NCI-H524 treated with DMSO at 0.1 percent for 48 hours (cell line): ENCODE measurements around the gene SIRPG.
"Not testable (repeated sequence)": the region's sequence is repeated elsewhere in the genome, so short reads cannot be mapped to it uniquely, and the experiment has no call there.

Experiments used
- DNase-seq: peaks from one replicate; lab custom pipeline; 2025; lab: John Stamatoyannopoulos, UW

The SIRPG gene

GRCh38 chr20:1635291-1635979, 22.1 kb downstream of the SIRPG start:
- DNase-seq, result no peak

DNA sequence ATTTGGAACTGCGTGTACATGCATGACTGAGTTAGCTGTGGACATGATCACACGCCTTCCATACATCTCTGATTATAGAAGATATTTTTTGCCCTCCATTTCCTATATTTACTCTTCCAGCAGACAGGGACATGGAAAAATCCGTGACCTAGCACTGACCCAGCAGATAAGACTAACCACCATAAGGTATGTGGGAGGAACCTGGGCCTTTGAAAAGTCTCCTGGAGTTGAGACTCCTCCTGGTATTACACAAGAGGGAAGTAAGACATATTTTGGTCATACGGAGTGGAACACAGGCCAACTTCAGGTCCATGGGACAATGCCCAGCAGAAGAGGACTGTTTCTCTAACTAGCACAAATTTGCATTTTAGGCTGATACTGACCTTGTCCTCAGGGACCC, 24.0 kb downstream of the SIRPG start:
- DNase-seq, result no peak

GRCh38 chr20:1632178-1632577, 25.4 kb downstream of the SIRPG start:
- no peak for DNase-seq

DNA sequence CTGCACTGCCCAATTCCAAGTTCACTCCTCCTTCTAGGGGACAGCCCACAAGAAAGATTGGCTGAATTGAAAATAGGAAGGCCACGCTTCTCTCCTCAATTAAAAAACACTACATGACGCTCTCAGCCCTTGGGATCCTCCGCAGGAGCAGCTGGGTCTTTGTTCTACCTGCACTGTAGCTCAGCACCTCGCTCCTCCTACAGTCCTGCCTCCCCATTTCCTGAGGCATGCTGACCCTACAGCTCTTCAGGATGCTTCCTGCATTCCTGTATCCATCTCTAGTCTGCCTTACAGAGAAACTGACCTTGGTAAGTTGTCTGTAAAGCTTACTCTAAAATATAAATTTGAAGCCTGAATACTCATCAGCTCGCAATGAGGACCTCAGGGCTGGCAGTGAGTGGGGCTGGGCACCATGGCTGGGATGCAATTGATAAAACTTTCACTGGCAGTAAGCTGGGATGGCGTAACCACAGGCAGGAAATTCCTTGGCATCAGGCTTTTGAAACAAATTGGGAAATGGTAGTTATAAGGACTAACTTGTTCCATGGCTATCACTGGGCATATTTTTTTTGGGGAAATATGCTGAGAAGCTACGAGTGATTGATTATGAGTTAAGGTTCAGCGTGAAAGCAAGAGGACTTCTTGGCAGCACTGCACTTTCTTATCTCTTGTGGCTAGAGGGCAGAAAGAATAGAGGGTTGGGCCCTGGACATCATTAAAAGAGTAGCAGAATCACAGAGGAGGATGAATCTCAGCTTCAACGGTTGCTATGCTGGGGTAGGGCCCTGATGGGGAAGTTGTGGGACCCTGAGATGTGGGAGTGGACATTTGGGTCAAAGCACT, 26.0 kb downstream of the SIRPG start:
- no peak for DNase-seq

GRCh38 chr20:1630186-1630585, 27.4 kb downstream of the SIRPG start:
- DNase-seq, result no peak

DNA sequence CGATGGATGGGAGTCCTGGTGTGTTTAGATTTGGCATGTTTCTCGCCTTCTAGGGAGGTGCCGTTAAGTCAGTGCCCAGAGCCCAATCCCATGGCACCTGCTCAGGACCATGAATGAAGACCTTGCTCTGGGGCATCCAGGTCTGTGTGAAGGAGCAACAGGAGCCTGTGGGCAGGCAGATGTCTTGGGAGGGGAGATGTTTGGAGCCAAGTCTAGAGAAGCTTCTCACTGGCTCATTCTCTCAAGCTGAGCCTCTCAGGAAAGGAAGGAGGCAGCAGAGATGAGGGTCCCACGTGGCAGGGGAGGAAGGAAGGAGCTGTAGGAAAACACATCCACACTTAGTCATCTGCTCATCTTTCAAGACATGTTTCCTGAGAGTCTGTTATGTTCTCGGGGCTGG, 28.3 kb downstream of the SIRPG start:
- DNase-seq, result no peak

DNA sequence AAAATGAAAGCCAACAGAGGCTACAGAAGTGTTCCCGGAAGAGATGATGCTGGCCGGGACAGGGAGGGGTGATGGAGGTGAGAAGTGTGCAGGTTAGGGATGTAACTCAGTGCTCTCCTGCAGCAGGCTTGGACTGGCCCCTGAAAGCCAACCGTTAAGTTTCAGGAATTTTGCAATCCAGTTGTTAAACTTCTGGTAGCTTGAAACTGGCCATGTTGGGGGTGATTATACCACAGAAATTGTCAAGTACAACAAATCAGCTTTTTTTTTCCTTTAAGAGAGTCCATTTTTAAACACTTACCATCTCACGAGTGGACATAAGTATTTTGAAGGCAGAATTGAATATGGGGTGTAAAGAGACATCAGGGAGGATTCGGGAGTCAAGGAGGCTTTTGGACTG, 29.0 kb downstream of the SIRPG start:
- no peak for DNase-seq

DNA sequence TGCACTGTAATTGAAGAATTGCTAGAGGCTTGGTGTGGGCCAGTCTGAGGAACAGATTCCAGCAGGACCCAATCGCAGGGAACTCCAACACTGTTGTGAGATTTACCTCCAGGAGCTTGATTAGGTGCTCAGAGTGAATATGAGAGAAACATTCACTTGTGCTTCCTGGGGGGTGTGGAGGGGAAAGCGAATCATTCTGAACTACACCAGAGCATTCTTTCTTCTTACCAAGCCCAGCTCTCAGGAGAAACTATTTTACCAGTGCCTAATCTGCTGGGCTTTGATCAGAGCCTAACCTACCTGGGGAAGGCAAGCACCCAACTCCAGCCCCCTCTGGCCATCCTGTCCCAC, 30.4 kb downstream of the SIRPG start:
- DNase-seq, result no peak

- DNase-seq, result no peak
Measured at GRCh38 chr20:1626528-1627199, 30.9 kb downstream of the SIRPG start.

GRCh38 chr20:1625083-1625690, 32.4 kb downstream of the SIRPG start:
- DNase-seq, result no peak

DNA sequence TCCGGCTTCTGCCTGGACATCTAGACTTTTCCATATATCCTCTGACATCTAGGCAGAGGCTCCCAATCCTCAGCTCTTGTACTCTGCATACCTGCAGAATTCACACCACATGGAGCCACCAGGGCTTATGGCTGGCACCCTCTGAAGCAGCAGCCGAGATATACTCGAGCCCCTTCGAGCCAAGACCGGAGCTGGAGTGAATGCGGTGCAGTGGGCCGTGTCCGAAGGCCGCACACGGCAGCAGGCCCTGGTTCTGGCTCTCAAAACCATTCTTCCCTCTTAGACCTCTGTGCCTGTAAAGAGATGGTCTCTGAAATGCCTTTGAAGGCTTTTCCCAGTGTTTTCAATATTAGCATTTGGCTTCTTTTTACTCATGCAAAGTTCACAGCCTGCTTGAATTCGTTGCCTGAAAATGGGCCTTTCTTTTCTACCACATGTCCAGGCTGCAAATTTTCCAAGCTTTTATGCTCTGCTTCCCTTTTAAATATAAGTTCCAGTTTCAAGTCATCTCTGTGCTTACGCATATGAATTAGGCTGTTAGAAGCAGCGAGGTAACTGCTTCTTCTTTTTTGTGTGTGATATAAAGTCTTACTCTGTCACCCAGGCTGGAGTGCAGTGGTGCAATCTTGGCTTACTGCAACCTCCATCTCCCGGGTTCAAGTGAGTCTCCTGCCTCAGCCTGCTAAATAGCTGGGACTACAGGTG, 33.9 kb downstream of the SIRPG start:
- DNase-seq, result no peak

- DNase-seq, result no peak
Measured at GRCh38 chr20:1622450-1622849, 35.1 kb downstream of the SIRPG start.

GRCh38 chr20:1621316-1621715, 36.3 kb downstream of the SIRPG start:
- DNase-seq, result no peak

DNA sequence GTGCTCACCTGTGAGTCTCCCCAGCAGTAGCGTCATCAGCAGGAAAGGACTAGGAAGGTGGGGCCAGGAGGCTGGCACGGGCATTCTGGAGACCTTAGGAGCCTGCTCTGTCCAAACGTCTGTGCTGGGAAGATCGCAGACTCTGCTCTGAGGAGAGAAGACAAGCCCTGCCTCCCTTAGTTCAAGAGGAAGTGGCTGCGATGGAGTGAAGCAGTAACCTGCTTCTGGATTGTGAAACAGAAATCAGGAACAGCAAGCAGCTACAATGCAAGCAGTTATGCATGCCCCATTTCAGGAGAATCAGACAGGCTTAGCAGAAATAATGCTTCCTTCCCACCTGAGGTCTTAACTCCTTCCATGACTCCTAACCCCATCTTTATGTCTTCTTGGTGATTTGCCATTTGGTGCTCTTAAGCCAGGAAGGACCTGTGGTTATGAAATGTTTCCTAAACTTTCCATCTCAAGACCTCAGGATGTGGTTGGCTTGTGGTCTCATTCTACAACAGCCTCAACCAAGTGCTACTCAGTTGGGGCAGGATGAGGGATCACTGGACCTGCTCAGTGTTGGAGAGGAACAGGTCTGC, 37.6 kb downstream of the SIRPG start, which contains the start of gene SIRPB1:
Gene SIRPB1, minus strand, starts transcription at position 149 of the 584 bp plus-strand sequence. Its CDS starts 65 bp downstream, at position 84.
- no peak for DNase-seq

DNA sequence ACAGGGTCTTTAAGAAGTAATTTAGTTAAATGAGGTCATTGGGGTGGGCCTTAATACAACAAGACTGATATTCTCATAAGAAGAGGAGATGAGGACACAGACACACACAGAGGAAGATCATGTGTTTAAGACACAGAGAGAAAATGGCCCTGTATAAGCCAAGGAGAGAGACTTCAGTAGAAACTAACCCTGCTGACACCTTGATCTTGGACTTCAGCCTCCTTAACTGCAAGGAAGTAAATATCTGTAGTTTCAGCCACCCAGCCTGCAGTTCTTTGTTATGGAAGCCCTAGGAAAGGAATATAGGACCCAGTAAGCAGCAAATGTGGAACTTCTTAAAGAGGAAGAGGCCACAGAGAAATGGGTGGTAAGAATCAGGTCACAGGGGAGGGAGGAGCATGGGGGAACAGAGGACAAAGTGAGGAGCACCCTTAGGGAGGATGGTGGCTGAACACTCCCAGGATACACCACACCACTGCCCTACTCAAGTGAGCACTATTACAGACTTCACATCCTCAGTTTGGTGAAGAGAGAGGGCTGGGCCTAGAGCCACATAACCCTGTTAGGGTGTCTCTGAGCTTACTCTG, 38.5 kb downstream of the SIRPG start:
- DNase-seq, result no peak

DNA sequence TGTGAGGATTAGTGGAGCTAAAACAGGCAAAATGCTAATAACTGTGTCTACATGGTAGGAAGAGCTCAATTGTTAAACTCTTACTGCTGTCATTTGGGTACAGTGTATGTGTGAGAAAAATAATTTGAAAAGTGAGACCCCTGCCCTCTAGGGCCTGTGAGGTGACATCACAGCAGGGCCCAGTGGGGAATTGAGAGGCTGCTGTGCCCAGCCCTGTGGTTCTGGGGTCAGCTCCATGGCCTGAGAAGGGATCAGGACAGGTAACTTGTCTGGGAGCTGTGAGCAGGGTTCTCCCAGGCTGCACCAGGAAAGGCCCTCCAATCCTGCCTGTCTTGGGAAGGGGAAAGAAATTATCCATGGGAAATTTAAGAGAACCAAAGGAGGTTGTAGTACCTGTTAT, 39.1 kb downstream of the SIRPG start:
- no peak for DNase-seq

DNA sequence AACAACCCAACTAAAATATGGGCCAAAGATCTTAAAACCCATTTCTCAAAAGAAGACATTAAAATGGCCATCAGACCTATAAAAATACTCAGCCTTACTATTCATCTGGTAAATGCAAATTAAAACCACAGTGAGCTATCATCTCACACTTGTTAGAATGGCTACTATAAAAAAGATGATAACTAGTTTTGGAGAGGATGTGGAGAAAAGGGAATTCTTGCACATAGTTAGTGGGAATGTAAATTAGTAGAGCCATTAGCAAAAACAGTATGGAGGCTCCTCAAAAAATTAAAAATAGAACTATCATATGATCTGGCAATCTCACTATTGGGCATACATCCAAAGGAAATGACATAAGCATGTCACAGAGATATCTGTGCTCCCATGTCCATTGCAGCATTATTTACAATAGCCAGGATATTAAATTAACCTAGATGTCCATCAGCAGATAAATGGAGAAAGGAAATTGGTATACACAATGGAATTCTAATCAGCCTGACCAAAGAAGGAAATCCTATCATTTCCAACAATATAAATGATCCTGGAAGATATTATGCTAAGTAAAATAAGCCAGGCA, 40.6 kb downstream of the SIRPG start:
- DNase-seq, result no peak

DNA sequence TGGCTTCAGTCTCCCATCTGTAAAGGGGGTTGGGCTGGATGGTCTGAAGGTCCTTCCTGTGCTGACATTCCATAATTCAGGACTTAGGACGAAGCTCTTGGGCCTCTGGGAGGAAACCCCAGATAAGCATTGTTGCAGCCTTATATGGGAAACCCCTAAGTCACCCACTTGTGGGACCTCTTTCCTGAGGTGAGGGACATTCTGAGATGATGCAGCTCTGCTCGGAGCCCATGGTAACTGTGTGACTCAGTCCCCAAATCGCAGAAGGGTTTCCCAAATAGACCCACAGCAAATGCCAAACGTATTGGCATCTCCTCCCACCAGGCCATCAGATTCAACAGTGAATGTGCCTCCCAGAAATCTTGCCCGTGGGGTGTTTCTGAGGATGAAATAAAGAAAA, 47.2 kb downstream of the SIRPG start:
- DNase-seq, result not testable (repeated sequence)

GRCh38 chr20:1608678-1609347, 48.8 kb downstream of the SIRPG start:
- DNase-seq, result not testable (repeated sequence)

DNA sequence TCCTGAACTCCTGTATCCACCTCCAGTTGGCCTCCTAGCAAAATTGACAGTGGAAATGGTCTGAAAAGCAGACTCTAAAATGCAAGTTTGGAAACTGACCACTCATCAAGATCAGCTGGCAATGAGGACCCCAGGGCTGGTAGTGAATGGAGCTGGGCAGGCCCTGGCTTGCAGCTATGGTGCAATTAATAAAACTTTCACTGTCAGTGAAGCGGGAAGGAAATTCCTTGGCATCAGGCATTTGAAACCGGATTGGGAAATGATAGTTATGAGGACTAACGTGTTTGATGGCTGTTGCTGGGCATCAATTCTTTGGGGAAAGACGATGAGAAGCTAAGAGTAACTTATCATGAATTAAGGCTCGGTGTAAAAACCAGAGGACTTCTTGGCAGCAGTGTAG, 56.8 kb downstream of the SIRPG start:
- no peak for DNase-seq
